ENCODE results near the gene ZNF71.
"Not testable (repeated sequence)": the region's sequence is repeated elsewhere in the genome, so short reads cannot be mapped to it uniquely, and the experiment has no call there.

ZNF71 gene

DNA sequence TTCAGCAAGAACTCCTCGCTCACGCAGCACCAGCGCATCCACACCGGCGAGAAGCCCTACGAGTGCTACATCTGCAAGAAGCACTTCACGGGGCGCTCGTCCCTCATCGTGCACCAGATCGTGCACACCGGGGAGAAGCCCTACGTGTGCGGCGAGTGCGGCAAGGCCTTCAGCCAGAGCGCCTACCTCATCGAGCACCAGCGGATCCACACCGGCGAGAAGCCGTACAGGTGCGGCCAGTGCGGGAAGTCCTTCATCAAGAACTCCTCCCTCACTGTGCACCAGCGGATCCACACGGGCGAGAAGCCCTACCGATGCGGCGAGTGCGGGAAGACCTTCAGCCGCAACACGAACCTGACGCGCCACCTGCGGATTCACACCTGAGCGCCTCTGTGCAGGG is 27.3 kb downstream of the ZNF71 start:
- no peak for DNase-seq (ENCODE audit: low spot score)

DNA sequence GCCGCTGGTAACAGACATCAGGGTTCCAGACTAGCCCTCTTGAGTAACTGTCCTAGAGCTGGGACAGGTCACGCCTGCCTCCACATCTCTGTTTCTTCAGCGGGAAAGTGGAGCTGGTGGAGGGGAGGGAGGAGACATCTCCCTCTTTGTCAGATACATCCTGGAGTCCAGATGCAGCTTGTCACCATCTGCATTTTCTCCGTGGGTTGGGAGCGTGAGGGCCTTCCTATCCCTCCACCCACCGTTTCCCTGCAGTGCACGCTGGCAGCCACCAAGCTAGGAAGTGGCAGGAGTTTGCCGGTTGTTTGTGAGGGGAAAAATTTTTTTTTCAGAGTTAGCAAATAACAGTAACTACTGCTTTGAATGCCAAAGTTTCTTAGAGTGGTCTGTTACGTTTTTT is 27.9 kb downstream of the ZNF71 start:
- no peak for DNase-seq (ENCODE audit: low spot score)

DNA sequence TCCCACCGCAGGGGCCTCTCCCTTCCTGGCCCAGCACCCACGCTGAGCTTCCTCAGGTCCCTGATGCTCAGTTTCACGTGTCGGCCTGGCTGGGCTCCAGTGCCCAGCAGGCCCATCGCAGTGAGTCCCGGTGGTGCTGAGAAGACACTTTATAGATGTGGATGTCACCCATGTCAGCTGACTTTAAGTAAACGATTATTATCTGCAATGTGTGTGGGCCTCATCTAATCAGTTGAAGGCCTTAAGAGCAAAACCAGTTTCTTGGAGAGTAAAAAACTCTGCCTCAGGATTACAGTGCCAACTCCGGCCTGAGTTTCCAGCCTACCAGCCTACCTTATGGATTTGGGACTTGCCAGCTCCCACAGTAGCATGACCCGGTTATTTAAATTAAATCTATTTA is 30.6 kb downstream of the ZNF71 start:
- DNase-seq (ENCODE audit: low spot score), result no peak

DNA sequence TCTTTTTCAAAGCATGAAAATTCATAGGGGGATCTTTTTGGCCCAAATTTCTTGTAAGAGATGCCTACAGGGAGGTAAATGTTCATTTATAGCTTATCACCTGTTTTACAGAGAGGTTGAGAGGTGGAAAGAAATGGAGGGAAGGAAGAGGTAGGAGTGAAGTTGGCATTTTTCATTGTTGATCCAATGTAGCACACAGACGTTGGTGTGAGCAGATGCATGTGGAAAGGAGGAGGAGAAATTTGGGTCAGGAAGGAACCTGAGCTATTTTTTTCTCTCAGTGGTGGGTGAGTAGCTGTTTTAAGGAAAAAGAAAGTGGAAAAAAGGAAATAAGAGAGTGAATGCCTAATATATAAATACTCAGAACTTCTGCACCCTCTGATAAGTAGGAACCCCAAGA is 37.9 kb downstream of the ZNF71 start:
- no peak for DNase-seq (ENCODE audit: low spot score)

DNA sequence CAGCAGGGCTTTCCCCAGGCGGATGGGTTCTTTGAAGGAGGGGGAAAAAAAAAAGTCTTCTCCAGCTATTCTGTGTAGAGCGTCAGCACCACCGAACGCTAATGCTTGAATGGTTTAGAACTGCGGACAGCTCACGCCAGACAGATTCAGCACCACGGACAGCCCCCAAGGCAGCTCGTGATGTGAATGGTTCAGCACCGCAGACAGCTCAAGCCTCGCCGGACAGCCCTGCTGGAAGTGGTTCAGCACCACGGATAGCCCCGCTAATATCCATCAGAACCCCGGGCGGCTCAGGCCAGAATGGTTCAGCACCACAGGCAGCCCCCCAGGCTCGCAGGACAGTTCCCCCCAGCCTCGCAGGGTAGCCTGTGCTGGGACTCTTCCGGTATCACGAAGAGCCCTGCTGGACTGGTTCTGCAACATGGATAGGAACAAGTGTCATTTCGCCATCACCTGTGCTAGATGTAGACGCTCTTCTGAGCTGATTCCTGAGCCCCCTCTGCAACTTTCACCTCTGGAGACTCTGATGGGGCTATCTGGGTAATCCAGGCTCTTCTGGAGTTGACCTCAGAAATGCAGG is 43.0 kb downstream of the ZNF71 start:
- DNase-seq (ENCODE audit: low spot score), result peak; percentile 45

DNA sequence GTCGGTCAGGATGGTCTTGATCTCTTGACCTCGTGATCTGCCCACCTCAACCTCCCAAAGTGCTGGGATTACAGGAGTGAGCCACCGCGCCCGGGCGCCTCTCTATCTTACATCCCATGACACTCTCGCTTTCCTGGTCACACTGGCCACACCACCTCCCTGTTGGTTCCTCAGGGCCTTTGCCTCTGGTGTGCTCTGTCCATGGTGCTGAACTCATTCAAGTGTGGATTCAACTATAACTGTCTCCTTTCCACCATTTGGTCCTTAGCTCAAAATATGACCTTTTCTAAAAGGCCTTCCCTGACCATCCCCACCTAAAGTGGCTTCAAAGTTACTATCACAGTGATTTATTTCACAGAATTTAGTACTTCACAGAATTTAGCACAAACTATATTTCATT is 44.1 kb downstream of the ZNF71 start:
- no peak for DNase-seq (ENCODE audit: low spot score)

GRCh38 chr19:56642711-56643459 is 47.8 kb downstream of the ZNF71 start, which contains the start of gene SMIM17:
SMIM17 (plus strand) TSS chr19:56643159; CDS start chr19:56645668, 2,509 bp downstream.
- no peak for DNase-seq (ENCODE audit: low spot score)

GRCh38 chr19:56643460-56643955 is 48.4 kb downstream of the ZNF71 start:
- DNase-seq (ENCODE audit: low spot score), result no peak

DNA sequence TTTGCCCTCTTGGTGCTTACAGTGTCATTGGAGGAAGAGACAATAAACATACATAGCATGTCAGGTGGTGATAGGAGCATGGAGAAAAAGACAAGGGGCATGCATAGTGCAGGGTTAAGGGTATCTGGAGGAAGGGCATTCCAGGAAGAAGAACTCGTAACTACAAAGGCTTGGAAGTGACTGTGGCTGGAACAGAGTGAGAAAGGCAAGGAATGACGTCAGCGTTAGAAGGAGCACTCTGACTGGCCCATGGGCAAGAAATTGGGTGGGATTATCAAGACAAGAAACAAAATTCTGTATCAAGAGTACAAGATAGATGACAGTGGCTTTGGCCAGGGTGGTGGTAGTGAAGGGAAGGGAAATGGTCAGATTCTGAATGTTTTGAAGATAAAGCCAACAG is 59.0 kb downstream of the ZNF71 start:
- DNase-seq (ENCODE audit: low spot score), result no peak

DNA sequence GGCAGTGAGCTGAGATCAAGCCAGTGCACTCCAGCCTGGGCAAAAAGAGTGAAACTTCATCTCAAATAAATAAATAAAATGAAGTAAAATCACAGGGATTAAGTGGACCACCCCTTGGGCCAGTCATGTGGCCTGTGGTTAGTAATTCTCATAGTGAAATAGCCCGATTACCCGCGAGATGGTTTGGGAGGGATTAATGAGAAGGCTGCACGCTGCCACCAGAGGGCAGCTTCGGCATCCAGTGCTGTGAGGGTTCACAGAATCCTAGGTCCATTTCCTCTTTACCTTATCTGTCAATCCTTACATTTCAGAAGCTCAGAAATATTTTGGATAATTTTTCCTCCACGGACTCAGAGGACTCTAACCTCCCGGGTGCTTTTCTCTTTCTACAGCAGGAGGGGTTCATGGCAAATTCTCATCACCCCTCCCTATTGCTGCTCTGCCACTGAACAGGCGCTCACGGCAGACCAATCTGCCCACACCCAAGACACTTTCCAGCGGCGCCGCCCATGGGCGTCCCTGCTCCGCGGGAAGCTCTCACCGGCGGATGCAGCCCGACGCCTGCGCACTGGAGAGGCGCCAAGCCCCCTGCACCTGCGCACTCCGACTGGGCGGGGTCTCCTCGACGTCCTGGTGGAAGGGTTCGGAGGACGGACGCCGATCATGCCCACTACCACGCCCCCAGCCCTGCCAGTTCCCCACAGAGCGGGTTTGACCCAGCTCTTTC is 65.4 kb downstream of the ZNF71 start:
- no peak for DNase-seq (ENCODE audit: low spot score)

GRCh38 chr19:56661248-56661647 is 66.1 kb downstream of the ZNF71 start:
- no peak for DNase-seq (ENCODE audit: low spot score)

GRCh38 chr19:56663931-56664500 is 68.9 kb downstream of the ZNF71 start:
- no peak for DNase-seq (ENCODE audit: low spot score)

GRCh38 chr19:56664511-56664910 is 69.4 kb downstream of the ZNF71 start:
- no peak for DNase-seq (ENCODE audit: low spot score)

- no peak for DNase-seq (ENCODE audit: low spot score)
Measured at GRCh38 chr19:56667311-56667870, 72.3 kb downstream of the ZNF71 start.

GRCh38 chr19:56668676-56669075 is 73.6 kb downstream of the ZNF71 start:
- DNase-seq (ENCODE audit: low spot score), result no peak

GRCh38 chr19:56670401-56670960 is 75.4 kb downstream of the ZNF71 start:
- DNase-seq (ENCODE audit: low spot score), result no peak

DNA sequence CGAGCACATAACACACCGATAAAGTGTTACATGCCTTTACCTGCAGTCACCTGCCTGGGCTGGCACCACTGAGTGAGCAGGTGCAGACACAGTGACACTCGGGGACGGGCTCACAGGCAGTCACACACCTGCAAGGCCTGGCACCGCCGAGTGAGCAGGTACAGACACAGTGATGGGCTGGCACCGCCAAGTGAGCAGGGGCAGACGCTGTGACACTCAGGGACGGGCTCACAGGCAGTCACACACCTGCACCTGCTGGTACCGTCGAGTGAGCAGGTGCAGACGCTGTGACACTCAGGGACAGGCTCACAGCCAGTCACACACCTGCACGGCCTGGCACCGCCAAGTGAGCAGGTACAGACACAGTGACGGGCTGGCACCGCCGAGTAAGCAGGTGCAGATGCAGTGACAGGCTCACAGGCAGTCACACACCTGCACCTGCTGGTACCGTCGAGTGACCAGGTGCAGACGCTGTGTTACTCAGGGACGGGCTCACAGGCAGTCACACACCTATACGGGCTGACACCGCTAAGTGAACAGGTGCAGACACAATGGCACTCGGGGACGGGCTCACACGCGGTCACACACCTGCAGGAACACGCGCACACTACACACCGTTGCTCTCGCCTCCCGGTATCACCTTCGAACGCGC is 76.0 kb downstream of the ZNF71 start:
- no peak for DNase-seq (ENCODE audit: low spot score)

GRCh38 chr19:56671613-56671994 is 76.5 kb downstream of the ZNF71 start, which contains the start of gene ZNF835:
ZNF835 (minus strand) TSS chr19:56671757; CDS start chr19:56665198, 6,559 bp downstream.
- peak; percentile 36 for DNase-seq (ENCODE audit: low spot score)

DNA sequence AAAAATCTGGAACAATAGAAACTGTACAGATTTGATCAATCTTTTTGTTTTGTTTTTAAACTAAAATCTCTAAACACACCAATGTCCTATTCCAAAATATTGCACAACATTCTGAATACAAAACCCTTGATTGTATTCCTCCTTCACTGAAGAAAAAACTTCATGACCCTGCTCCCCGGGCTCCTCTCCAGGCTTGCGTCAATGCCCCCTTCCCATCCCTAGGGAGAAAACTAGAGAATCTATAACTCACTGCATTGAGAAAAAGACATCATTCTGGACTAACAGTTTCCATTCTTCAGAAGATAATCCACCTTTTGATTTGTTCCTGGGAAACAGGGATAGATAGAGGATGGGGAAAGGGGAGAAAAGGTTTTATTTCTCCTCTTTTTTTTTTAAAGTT is 77.5 kb downstream of the ZNF71 start:
- not testable (repeated sequence) for DNase-seq (ENCODE audit: low spot score)

Measured in GM03348 (cell line).